OCI-M1 (cell line): ENCODE measurements around the gene ACTA1.
A peak's percentile ranks its signal among the peaks of the same experiment; 100 is the strongest.
"Not testable (repeated sequence)": the region's sequence is repeated elsewhere in the genome, so short reads cannot be mapped to it uniquely, and the experiment has no call there.

Experiments
- DNase-seq: peaks from one replicate; lab custom pipeline; 2025; lab: John Stamatoyannopoulos, UW

Gene ACTA1

GRCh38 chr1:229434005-229434640, at the start of gene ACTA1:
TSS of gene ACTA1 (minus strand) at chr1:229434094. CDS start at chr1:229433115, 979 bp downstream.
- DNase-seq, result no peak

DNA sequence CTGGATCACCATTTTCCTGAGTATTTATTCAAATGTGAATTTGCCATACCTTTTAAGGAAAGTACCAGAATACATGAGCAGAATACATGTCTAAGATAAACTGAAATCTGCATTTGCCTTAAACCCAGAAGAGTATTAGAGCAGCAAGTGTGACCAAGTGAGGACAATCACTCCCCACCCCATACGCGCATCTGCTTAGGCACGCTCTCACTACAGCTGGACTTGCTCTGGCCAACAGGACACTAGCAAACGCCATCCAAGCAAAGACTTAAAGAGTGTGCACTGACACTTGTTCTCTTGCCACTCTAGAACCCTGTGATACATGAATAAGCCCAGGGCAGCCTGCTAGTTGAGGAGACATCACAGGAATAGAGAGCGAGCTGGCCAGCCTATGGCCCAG, 48.6 kb upstream of the ACTA1 start:
- no peak for DNase-seq

- DNase-seq, result no peak
Observed at GRCh38 chr1:229480495-229480894, 46.6 kb upstream of the ACTA1 start.

DNA sequence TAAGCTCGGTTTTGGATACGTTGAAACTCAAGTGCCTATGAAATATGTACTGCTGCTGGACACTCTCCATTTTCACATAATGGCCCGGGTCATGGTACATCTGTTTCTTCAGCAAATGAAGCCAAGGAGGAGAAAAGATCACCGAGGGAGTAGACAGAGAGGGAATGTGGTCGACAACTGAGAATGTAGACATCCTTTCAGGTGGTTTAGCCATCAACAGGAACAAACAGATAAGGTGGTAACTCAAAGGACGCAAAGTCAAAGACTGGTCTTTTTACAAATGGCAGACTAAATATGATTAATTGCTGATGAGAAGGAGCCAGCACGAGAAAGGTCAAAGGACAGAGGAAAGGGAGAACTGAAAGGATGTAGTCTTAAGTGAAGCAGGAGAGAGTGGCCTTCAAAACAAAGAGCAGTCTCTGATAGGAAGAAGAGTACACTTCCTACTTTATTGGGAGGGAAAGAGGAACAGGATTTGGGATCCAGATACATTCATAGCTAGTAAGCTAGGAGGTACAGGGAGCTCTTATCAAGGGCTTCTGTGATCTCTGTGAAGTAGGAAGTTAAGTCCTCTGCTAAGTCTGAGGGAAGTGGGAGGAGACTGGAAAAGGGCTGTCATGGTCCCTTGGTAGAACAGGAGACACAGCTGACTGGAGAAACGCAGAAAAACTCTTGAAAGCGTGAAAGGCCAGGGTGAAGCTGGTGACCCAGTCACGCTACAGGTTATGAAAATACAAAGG, 45.9 kb upstream of the ACTA1 start:
- peak; percentile 58 for DNase-seq

DNA sequence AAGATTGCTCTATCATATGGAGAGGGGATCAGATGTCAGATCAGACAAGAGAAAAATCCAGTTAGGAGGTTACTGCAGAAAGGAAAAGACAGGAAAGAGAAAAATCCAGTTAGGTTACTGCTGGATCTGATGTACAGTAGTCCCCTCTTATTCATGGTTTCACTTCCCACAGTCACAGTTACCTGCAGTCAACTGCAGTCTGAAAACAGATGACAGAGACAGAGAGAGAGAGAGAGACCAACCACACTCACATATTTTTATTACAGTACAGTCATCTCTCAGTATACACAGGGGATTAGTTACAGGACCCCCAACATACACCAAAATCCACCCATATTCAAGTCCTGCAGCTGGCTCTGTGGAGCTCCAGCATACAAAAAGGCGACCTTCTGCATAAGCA, 45.0 kb upstream of the ACTA1 start:
- no peak for DNase-seq

GRCh38 chr1:229475859-229476258, 42.0 kb upstream of the ACTA1 start:
- DNase-seq, result not testable (repeated sequence)

DNA sequence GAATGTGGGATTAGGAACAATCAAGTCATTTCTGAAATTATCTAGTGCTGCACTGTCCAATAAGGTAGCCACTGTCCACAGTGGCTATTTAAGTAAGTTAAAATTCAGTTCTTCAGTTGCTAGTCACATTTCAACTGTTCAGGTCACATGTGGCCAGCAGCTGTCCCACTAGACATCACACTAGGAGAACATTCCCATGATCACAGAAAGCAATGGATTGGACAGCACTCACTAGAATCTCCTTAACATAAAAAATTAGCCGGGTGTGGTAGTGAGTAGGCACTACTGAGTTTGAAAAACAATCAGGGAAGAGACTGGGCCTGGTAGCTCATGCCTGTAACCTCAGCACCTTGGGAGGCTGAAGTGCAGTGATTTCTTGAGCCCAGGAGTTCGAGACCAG, 40.6 kb upstream of the ACTA1 start:
- no peak for DNase-seq

DNA sequence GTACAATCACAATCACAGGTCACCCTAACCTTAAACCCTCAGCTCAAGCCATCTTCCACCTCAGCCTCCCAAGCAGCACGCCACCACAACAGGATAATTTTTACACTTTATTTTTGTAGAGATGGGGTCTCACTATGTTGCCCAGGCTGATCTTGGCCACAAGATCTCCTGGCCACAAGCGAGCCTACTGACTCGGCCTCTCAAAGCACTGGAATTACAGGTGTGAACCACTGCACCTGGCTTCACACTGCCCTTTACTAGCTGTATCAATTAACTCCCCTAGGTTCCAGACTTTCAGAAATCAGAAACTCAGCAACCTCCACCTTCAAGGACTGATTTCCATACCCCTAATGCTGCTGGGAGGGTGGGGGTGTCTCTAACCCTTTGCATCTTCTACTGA, 37.3 kb upstream of the ACTA1 start:
- no peak for DNase-seq

GRCh38 chr1:229470406-229471043, 36.6 kb upstream of the ACTA1 start:
- no peak for DNase-seq

DNA sequence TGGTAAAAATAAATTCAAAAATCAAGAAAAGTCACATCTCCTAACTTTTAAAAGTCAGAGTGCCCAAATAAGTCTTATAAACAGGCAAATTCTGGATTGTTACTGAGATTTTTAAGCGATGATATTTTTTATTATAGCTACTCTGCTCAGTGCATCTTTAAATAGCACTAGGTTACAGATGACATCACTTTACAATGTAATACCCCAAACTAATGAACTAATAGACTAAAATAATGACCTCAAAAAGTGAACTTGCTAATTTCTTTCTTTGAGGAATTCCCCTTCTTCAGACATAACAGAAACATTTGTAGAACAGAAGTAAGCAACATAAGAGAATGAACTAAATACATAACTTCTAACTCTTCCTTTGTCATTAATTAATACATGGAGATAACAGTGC, 33.0 kb upstream of the ACTA1 start:
- no peak for DNase-seq

GRCh38 chr1:229464672-229465071, 30.8 kb upstream of the ACTA1 start:
- no peak for DNase-seq

DNA sequence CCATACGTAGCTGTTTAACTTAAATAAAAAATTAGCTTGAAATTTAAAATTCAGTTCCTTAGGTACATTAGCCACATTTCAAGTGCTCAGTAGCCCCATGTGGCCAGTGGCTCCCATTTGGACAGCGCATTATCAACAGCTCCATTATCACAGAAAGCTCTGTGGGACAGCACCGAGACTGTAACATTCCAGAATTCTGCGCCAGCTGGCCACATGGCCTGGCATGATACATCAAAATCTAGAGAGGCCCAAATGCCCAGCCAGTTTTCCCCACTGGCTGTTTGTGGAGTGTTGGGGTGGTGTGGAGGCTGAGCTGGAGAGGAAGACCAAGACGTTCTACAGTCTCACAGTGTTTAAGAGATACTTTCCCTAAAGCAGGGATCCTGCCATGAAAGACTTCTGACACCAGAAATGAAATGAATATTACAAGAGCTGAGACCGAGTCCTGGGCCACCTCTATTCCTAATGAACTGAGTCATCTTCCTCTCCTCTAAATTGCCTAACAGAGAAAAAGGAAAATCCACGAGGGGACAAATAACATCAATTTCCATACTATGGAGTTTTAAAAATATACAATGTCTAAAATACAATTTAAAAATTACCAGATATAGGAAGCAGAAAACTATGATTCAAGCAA, 27.3 kb upstream of the ACTA1 start:
- DNase-seq, result no peak

GRCh38 chr1:229459815-229460214, 25.9 kb upstream of the ACTA1 start:
- DNase-seq, result no peak

- no peak for DNase-seq
Observed at GRCh38 chr1:229457436-229457835, 23.5 kb upstream of the ACTA1 start.

DNA sequence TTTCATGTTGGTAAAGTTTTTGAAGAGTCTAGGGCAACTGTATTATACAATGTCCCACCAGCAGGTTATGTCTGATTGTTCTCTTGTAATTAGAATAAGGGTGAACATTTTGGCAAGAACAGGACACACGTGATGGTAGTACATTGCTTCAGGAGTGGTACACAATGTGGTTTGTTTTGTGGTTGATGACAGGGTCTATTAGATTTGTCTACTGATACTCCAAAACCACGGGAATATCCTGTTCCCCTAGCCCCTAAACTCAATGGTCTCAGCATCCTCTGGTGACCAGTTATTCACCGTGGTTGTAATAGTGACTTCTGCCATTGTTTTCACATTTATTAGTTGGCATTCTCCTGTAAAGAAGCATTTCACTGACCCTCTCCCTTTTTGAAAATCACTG, 22.1 kb upstream of the ACTA1 start:
- DNase-seq, result no peak

DNA sequence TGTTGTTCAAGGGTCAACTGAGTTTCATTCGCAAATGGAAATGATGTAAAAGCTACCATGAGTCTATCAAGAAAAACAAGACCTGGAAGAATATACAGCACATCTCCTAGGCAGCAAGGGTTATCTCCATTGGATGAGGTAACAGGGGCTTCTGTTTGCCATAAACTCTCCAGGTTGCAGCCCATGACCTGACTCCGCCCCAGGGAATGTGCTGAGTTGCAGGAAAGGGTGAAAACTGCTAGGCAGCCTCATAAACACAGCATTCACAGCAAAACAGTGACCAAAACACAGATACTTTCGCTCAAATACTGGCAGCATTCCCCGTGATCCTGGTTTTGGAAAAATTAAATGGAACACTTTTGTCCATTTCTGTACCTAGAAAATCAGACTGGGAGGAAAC, 20.2 kb upstream of the ACTA1 start:
- DNase-seq, result no peak

GRCh38 chr1:229452956-229453801, 19.3 kb upstream of the ACTA1 start:
- peak; percentile 50 for DNase-seq

DNA sequence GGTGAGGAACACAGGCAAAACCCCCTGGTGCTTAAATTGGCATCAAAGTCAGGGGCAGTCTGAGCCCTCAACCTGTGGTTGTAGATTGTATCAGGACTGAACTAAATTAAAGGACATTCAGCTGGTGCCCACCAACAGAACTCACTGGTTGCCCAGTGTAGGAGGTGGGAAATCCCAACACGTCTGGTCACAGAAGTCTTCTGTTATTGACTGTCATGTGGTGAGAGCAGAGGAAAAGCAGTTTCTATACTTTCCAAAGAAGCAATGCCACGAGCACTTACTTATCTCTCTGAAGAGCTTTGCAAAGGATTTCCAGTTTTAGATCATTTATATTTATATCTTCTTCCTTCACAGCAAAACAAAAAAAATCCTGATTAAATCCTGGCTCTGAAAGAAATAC, 15.0 kb upstream of the ACTA1 start:
- DNase-seq, result peak; percentile 31

DNA sequence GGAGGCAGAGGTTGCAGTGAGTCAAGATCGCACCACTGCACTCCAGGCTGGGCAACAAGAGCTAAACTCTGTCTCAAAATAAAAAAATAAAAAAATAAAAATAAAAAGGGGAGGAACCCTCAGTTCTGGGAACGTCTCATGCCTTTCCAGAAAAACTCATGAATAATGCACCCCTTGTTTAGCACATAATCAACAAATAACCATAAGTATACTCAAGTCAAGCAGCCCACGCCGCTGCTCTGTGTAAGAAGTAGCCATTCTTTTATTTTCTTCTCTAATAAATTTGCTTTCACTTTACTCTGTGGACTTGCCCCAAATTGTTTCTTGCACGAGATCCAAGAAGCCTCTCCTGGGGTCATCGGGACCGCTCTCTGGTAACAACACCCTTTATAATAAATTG, 14.5 kb upstream of the ACTA1 start:
- DNase-seq, result no peak

GRCh38 chr1:229447809-229448252, 13.9 kb upstream of the ACTA1 start:
- DNase-seq, result peak; percentile 93

- DNase-seq, result no peak
Observed at GRCh38 chr1:229445828-229446227, 11.9 kb upstream of the ACTA1 start.
